Prostate gland (tissue), 2 donors: Measurements from ENCODE around the gene CEACAM3.

ENCODE experiments used
- CTCF ChIP-seq, 4 experiments: fragments of 200-600 bp in 2 of 4; fragments of 450-650 bp in 2 of 4; sonication (generic) in 2 of 4; IDR thresholded peaks; 1 replicate in 3 of 4; 2 replicates in 1 of 4; pipeline ENCODE4 v1.5.1; 2016 to 2019; ENCODE audit warnings: antibody characterized with exemption in 4 of 4, mild to moderate bottlenecking in 2 of 4, moderate library complexity in 2 of 4
- POLR2A ChIP-seq: fragments of 450-650 bp; IDR thresholded peaks from one replicate; pipeline ENCODE4 v1.6.1; 2016; ENCODE audit warnings: antibody characterized with exemption, mild to moderate bottlenecking
- POLR2AphosphoS5 ChIP-seq: sonication (generic); formaldehyde crosslinking; IDR thresholded peaks from one replicate; pipeline ENCODE4 v1.6.1; 2017; ENCODE audit warnings: antibody characterized with exemption

- TF ChIP-seq CTCF (IDR thresholded peaks at IDR 0.05) = no peak
- TF ChIP-seq POLR2A = no peak
- no peak for TF ChIP-seq POLR2AphosphoS5
Observed at GRCh38 chr19:41783612-41784011, 12.8 kb upstream of the CEACAM3 start.
